Effector memory CD4-positive, alpha-beta T cell (primary cell): ENCODE data around the gene TNFSF8.
A peak's percentile ranks its signal among the peaks of the same experiment; 100 is the strongest.

ENCODE experiments used
- DNase-seq, 3 donors: peaks; one replicate each; pipeline ENCODE4 v3.0.0-alpha.2; 2020
- H3K27ac ChIP-seq: 2 replicates; pipeline ENCODE4 v1.7.0; 2013; ENCODE audit warnings: mild to moderate bottlenecking, low read length, moderate library complexity; ENCODE audit not compliant: insufficient read depth, poor library complexity, severe bottlenecking
- H3K27me3 ChIP-seq: replicated peaks from 2 replicates; pipeline ENCODE4 v1.7.0; 2013; ENCODE audit warnings: mild to moderate bottlenecking, low read length; ENCODE audit not compliant: insufficient read depth, control insufficient read depth, poor library complexity, severe bottlenecking
- H3K36me3 ChIP-seq: 2 replicates; pipeline ENCODE4 v1.7.0; 2013; ENCODE audit warnings: mild to moderate bottlenecking, low read length, moderate library complexity; ENCODE audit not compliant: control insufficient read depth, insufficient read depth
- H3K4me1 ChIP-seq: 2 replicates; pipeline ENCODE4 v1.7.0; 2013; ENCODE audit warnings: low read length, mild to moderate bottlenecking; ENCODE audit not compliant: control insufficient read depth, insufficient read depth, poor library complexity, severe bottlenecking
- H3K4me3 ChIP-seq: 2 replicates; pipeline ENCODE4 v1.7.0; 2013; ENCODE audit warnings: low read length, low read depth, mild to moderate bottlenecking; ENCODE audit not compliant: insufficient read depth, poor library complexity, severe bottlenecking
- H3K9me3 ChIP-seq: 2 replicates; pipeline ENCODE4 v1.7.0; 2013; ENCODE audit warnings: mild to moderate bottlenecking, low read length, moderate library complexity; ENCODE audit not compliant: control insufficient read depth

TNFSF8 gene

GRCh38 chr9:114899461-114899860, 30.9 kb downstream of the TNFSF8 start:
- no peak overlapping the region for H3K4me3 ChIP-seq
- peaks cover 36% of the 10 kb centered on the region for H3K36me3 ChIP-seq
- no peak overlapping the region for H3K27ac ChIP-seq
- no peak for DNase-seq
- no peaks in the 10 kb centered on the region for H3K9me3 ChIP-seq
- peaks cover 65% of the 10 kb centered on the region for H3K4me1 ChIP-seq
- H3K27me3 ChIP-seq, result no peaks in the 10 kb centered on the region

GRCh38 chr9:114898741-114899140, 31.6 kb downstream of the TNFSF8 start:
- Histone ChIP-seq H3K27ac (peak overlapping the region; percentile 54), H3K27me3 (no peaks in the 10 kb centered on the region), H3K36me3 (peaks cover 29% of the 10 kb centered on the region), H3K4me3 (no peak overlapping the region), H3K9me3 (no peaks in the 10 kb centered on the region), H3K4me1 (peaks cover 65% of the 10 kb centered on the region)
- peak; percentile 69 to 83 (median 75) for DNase-seq

DNA sequence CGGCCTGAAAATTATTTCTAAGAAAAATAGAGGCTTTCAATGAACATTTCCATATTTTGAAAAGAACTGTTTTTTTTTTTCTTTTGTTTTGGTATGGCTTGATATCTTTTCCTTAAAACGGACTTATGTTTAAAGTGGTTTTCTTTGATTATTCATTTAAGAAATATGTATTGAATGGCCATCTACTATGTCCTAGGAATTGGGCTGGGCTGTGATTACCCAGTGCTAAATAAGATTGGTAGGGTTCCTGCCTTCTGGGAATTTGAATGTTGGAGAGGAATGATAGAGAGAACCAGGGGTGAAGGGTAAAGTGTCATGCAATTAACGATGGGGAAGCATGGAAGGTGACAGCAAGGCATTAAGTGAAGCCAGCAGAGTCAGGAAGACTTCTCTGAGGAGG, 33.2 kb downstream of the TNFSF8 start:
- no peak overlapping the region for H3K4me3 ChIP-seq
- DNase-seq, result no peak
- H3K9me3 ChIP-seq, result no peaks in the 10 kb centered on the region
- H3K27ac ChIP-seq, result no peak overlapping the region
- H3K4me1 ChIP-seq, result peaks cover 52% of the 10 kb centered on the region
- H3K36me3 ChIP-seq, result peaks cover 14% of the 10 kb centered on the region
- H3K27me3 ChIP-seq, result no peaks in the 10 kb centered on the region

- H3K36me3 ChIP-seq, result peaks cover 8% of the 10 kb centered on the region
- H3K4me1 ChIP-seq, result peaks cover 46% of the 10 kb centered on the region
- no peak overlapping the region for H3K4me3 ChIP-seq
- no peak for DNase-seq
- H3K9me3 ChIP-seq, result no peaks in the 10 kb centered on the region
- no peak overlapping the region for H3K27ac ChIP-seq
- no peaks in the 10 kb centered on the region for H3K27me3 ChIP-seq
Observed at GRCh38 chr9:114896344-114896743, 34.0 kb downstream of the TNFSF8 start.

DNA sequence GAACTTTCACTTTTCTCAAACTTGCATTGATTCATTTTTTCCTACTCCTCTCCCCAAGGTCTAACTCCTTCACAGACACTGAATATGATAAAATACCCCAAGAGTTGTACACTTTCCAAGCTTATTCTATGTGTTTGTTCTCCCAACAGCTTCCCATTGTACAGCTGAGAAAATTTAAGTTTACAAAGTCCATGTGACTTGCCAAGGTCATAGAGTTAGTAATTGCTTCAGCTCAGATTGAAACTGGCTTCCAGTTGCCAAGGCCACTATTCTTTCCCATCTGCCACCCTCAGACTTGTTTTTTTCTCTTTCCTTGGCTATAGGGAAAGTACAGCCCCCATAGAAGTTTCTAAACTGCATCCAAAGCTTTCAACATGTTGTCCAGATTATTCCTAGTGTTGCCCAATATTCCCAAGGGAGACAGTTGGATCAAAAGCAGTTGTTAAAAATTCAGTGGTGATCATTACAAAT, 34.8 kb downstream of the TNFSF8 start:
- DNase-seq, result no peak
- peaks cover 41% of the 10 kb centered on the region for H3K4me1 ChIP-seq

GRCh38 chr9:114894609-114895433, 35.6 kb downstream of the TNFSF8 start:
- Histone ChIP-seq H3K9me3 (no peaks in the 10 kb centered on the region), H3K36me3 (no peaks in the 10 kb centered on the region), H3K27me3 (no peaks in the 10 kb centered on the region), H3K27ac (no peak overlapping the region), H3K4me3 (no peak overlapping the region), H3K4me1 (peaks cover 37% of the 10 kb centered on the region)
- no peak for DNase-seq

More for the DNA sequence above, 34.8 kb downstream of the TNFSF8 start:
- Histone ChIP-seq H3K4me3 (no peak overlapping the region), H3K9me3 (no peaks in the 10 kb centered on the region), H3K27me3 (no peaks in the 10 kb centered on the region), H3K27ac (no peak overlapping the region), H3K36me3 (peaks cover under 1% of the 10 kb centered on the region)

DNA sequence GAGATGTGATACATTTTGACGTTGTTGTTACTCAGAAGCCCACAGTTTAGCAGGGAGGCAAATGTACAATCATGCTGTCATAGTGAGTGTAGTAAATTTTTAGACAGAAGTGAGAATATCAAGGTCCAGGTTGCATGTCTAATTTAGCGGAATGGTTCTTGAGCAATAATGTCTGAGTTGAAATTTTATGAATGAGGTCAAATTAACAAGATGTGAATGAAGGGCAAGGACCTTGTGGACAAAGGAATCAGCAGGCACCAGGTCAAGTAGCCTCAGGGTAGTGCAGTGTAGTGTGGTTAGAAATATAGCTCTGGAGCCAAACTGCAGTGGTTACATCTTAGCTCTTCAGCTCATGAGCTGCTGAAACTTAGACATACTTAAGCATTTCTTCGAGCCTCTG, 36.2 kb downstream of the TNFSF8 start:
- no peak for DNase-seq
- no peaks in the 10 kb centered on the region for H3K9me3 ChIP-seq
- no peak overlapping the region for H3K27ac ChIP-seq
- H3K27me3 ChIP-seq, result no peaks in the 10 kb centered on the region
- peaks cover 37% of the 10 kb centered on the region for H3K4me1 ChIP-seq
- no peak overlapping the region for H3K4me3 ChIP-seq
- no peaks in the 10 kb centered on the region for H3K36me3 ChIP-seq

DNA sequence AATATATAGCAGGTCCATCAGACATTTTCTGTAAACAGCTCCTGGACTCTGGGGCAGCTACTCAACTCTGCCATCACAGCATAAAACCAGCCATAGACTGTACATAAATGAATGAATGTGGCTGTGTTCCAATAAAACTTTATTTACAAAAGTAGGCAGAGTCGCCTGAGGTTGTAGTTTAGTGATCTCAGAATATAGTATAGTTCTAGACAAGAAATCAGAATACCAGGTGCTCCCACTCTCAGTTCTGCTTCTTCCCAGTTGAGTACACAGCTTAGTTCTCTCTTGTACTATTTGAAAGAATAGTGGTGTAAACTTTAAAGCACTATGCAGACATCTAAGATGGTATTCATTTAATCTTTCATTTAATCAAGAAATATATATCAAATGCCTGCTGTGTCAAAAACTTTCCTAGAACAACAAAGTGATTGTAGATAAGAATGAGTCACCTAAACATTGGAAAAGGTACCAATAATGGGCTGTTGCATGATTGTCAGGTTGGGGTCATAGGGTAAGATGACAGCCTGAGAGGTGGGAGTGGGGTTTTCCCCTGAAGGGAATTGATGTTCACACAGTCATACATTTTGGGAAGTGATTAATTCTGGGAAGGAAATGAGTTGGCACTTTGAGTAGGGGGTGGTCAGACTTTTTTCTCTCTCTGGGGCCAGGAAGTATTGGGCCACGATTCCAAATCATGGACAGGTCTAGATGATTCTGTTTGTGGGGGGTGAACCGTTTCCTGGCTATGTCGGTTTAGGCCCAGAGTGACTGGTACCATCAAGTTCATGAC, 37.0 kb downstream of the TNFSF8 start:
- Histone ChIP-seq H3K4me3 (no peak overlapping the region), H3K4me1 (peaks cover 30% of the 10 kb centered on the region), H3K27me3 (no peaks in the 10 kb centered on the region), H3K36me3 (no peaks in the 10 kb centered on the region), H3K27ac (no peak overlapping the region), H3K9me3 (no peaks in the 10 kb centered on the region)
- no peak for DNase-seq

GRCh38 chr9:114889802-114890224, 40.6 kb downstream of the TNFSF8 start:
- H3K9me3 ChIP-seq, result no peaks in the 10 kb centered on the region
- no peak for DNase-seq
- peaks cover 21% of the 10 kb centered on the region for H3K4me1 ChIP-seq
- no peaks in the 10 kb centered on the region for H3K27me3 ChIP-seq
- no peak overlapping the region for H3K27ac ChIP-seq
- H3K4me3 ChIP-seq, result no peak overlapping the region
- H3K36me3 ChIP-seq, result no peaks in the 10 kb centered on the region

- Histone ChIP-seq H3K4me1 (peaks cover 12% of the 10 kb centered on the region), H3K9me3 (no peaks in the 10 kb centered on the region), H3K4me3 (no peak overlapping the region), H3K27ac (no peak overlapping the region), H3K36me3 (no peaks in the 10 kb centered on the region), H3K27me3 (no peaks in the 10 kb centered on the region)
- no peak for DNase-seq
Observed at GRCh38 chr9:114888607-114889006, 41.8 kb downstream of the TNFSF8 start.
